ENCODE results near the gene PAPSS2. TPM values are rescaled to one million over a fixed set of nuclear protein-coding genes. Genes with fewer than 3 reads are reported as not detected.
"Not testable (repeated sequence)": the region's sequence is repeated elsewhere in the genome, so short reads cannot be mapped to it uniquely, and the experiment has no call there.

The PAPSS2 gene
- total and polyA plus RNA-seq, 12 donors = 55.0 to 775 (median 243) TPM

DNA sequence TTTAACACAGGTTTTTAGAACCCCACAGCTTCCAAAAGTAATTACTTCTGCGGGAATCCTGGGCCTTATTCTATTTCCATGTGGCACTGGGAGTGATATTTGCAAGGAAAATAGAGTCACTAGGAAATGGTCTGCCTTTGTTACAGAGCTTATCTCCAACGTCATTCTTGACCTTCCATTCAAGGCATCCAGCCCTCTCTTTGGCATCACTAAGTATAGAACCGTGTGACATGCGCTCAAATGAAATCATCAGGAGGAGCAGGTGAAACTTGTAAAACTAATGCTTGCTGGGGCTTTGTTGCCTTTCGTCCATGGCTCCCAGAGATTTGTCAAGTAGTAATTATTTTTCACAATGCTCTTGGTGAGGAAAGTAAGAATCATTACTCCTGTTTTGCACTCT lies 73.4 kb downstream of the PAPSS2 start:
- intact Hi-C loops (cut with DNase I) = loop anchor here (10.0 kb wide), 1 partner anchor 198 kb away; no protein-coding TSS in a partner anchor
- TF ChIP-seq, protein P1, sequence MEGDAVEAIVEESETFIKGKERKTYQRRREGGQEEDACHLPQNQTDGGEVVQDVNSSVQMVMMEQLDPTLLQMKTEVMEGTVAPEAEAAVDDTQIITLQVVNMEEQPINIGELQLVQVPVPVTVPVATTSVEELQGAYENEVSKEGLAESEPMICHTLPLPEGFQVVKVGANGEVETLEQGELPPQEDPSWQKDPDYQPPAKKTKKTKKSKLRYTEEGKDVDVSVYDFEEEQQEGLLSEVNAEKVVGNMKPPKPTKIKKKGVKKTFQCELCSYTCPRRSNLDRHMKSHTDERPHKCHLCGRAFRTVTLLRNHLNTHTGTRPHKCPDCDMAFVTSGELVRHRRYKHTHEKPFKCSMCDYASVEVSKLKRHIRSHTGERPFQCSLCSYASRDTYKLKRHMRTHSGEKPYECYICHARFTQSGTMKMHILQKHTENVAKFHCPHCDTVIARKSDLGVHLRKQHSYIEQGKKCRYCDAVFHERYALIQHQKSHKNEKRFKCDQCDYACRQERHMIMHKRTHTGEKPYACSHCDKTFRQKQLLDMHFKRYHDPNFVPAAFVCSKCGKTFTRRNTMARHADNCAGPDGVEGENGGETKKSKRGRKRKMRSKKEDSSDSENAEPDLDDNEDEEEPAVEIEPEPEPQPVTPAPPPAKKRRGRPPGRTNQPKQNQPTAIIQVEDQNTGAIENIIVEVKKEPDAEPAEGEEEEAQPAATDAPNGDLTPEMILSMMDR (IDR thresholded peaks at IDR 0.05) = no peak
- no peak for TF ChIP-seq POLR2A (IDR thresholded peaks at IDR 0.05)
- Histone ChIP-seq H3K4me1 (replicated peaks in 1 of 2) (peaks cover 0 to 15% of the 10 kb centered on the region in 2 donors), H3K27me3 (no peaks in the 10 kb centered on the region), H3K27ac (peak overlapping the region in 3 of 5 donors; percentile 49 to 72 (median 67)), H3K9me3 (replicated peaks in 1 of 3) (no peaks in the 10 kb centered on the region), H3K36me3 (replicated peaks in 1 of 2) (no peaks in the 10 kb centered on the region), H3K4me3 (no peak overlapping the region)
- DNase-seq = peak in 4 of 7 donors; percentile 49 to 66 (median 52)
- WGBS, 4 donors = 33 to 53% (median 45%) methylated on average over 5 of the region's 5 CpGs

DNA sequence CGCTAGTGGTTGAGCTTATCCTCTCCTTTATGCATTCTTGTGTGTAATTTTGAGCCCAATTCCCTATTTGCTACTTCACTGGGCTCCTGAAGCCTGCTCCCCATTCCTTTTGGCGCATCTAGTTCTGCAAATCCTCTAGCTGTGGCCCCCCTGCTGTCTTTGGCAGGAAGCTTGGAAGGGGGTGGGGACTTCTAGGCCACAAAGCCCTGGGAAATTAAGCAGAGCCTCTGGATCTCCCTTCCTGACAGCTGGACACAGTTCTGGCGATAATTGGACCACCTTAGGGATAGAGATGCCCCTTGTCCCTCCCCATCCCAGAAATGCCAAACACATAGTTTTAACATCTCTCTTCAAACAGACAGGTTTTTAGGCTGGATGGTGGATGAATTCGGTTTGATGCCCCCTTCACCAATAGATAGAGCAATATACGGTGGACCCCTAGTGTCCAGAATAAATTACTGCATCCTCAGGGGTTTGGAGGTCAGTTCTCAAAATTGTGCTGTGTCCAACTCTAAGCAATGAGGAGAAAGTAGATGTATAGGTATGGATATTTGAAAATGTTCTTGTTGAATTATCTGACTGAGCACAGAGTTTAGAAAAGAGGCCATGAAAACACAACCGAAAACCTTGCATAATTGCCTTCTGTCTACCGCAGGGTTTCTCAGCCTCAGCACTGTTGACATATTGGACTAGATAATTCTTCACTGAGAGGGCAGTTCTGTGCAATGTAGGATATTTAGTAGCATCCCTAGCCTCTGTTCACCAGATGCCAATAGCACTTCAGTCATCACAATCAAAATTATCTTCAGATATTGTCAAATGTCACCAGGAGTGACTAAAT lies 75.5 kb downstream of the PAPSS2 start:
- TF ChIP-seq, protein P1 (IDR thresholded peaks at IDR 0.05) = peak; percentile 67 to 85 (median 80)
- TF ChIP-seq POLR2A (IDR thresholded peaks at IDR 0.05) = no peak
- Histone ChIP-seq H3K4me3 (no peak overlapping the region), H3K27me3 (no peaks in the 10 kb centered on the region), H3K4me1 (replicated peaks in 1 of 2) (peaks cover 0 to 24% of the 10 kb centered on the region in 2 donors), H3K36me3 (replicated peaks in 1 of 2) (no peaks in the 10 kb centered on the region), H3K9me3 (replicated peaks in 1 of 3) (no peaks in the 10 kb centered on the region), H3K27ac (peak overlapping the region in 1 of 5 donors; percentile 72)
- 34 to 50% (median 45%) methylated on average over 7 of the region's 7 CpGs for WGBS, 4 donors
- DNase-seq = peak in 3 of 7 donors; percentile 26 to 35 (median 28)
- intact Hi-C loops (cut with DNase I) = loop anchor here (5.0 to 10.0 kb wide), 2 partner anchors 78 to 200 kb away; partner anchors contain the start of gene PAPSS2 (in 2 of the 2)

DNA sequence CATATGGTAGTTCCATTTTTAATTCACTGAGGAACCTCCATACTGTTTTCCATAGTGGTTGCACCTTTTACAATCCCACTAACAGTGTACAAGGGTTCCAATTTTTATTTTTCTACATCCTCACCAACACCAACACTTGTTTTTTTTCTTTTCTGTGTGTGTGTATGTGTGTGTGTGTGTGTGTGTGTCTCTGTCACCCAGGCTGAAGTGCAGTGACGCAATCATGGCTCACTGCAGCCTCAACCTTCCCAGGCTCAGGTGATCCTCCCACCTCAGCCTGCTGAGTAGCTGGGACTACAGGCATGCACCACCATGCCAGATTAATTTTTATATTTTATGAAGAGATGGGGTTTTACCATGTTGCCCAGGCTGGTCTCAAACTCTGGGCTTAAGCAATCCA lies 78.6 kb downstream of the PAPSS2 start:
- H3K27me3 ChIP-seq; H3K36me3 ChIP-seq (replicated peaks in 1 of 2); H3K4me3 ChIP-seq; H3K27ac ChIP-seq; H3K9me3 ChIP-seq (replicated peaks in 1 of 3); DNase-seq: not testable (repeated sequence)
- 92 to 100% (median 94%) methylated on average over 1 of the region's 1 CpG for WGBS, 4 donors
- peaks cover 6 to 26% of the 10 kb centered on the region in 2 donors for H3K4me1 ChIP-seq (replicated peaks in 1 of 2)
- intact Hi-C loops (cut with DNase I) = loop anchor here (5.0 to 10.0 kb wide), 2 partner anchors 81 to 203 kb away; partner anchors contain the start of gene PAPSS2 (in 2 of the 2)

DNA sequence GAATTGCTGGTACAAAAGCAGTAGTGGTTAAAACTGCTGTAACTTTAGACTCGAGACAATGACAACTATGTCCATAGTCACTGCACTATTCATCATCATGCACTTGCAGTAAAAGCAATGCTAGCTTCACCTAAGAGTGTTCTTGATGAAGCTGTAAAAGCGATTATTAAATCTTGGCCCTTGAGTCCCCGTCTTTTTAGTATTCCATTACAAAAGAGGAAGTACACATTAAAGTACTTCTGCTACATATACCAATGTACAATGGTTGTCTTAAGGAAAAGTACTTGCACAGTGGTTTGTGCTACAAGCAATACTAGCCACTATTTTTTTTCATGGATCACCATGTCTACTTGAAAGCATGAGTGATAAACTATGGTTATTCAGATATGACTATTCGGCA lies 80.0 kb downstream of the PAPSS2 start:
- intact Hi-C loops (cut with DNase I) = loop anchor here (5.0 to 10.0 kb wide), 2 partner anchors 82 to 205 kb away; partner anchors contain the start of gene PAPSS2 (in 2 of the 2)
- Histone ChIP-seq H3K9me3 (replicated peaks in 1 of 3) (no peaks in the 10 kb centered on the region), H3K4me3 (no peak overlapping the region), H3K27ac (peak overlapping the region in 4 of 5 donors; percentile 24 to 75 (median 53)), H3K27me3 (no peaks in the 10 kb centered on the region), H3K4me1 (replicated peaks in 1 of 2) (peaks cover 6 to 20% of the 10 kb centered on the region in 2 donors), H3K36me3 (replicated peaks in 1 of 2) (peaks cover 0 to 17% of the 10 kb centered on the region in 2 donors)
- TF ChIP-seq, protein P1 (IDR thresholded peaks at IDR 0.05) = peak in 1 of 6 experiments; percentile 2
- TF ChIP-seq POLR2A (IDR thresholded peaks at IDR 0.05) = no peak
- no peak for DNase-seq
- WGBS, 4 donors = 67 to 75% (median 70%) methylated on average over 4 of the region's 4 CpGs
